Measurements from ENCODE around the gene NCOA3.
"Not testable (repeated sequence)": the region's sequence is repeated elsewhere in the genome, so short reads cannot be mapped to it uniquely, and the experiment has no call there.

NCOA3 gene

GRCh38 chr20:47482705-47483104 lies 19.0 kb upstream of the NCOA3 start:
- H3K4me1 Mint-ChIP-seq = peaks cover 50% of the 10 kb centered on the region
- no peaks in the 10 kb centered on the region for H3K36me3 Mint-ChIP-seq
- CTCF ChIA-PET = no interaction called here
- no peak for DNase-seq
- no peak overlapping the region for H3K27ac Mint-ChIP-seq
- H3K9me3 Mint-ChIP-seq = no peaks in the 10 kb centered on the region
- H3K4me3 Mint-ChIP-seq = no peak overlapping the region
- H3K27me3 Mint-ChIP-seq = no peaks in the 10 kb centered on the region

- CTCF ChIA-PET = no interaction called here
- H3K9me3 Mint-ChIP-seq = no peaks in the 10 kb centered on the region
- no peak for DNase-seq
- H3K4me3 Mint-ChIP-seq = no peak overlapping the region
- H3K36me3 Mint-ChIP-seq = peaks cover under 1% of the 10 kb centered on the region
- no peak overlapping the region for H3K27ac Mint-ChIP-seq
- H3K4me1 Mint-ChIP-seq = peaks cover 59% of the 10 kb centered on the region
- H3K27me3 Mint-ChIP-seq = no peaks in the 10 kb centered on the region
Observed at GRCh38 chr20:47484303-47484702, 17.4 kb upstream of the NCOA3 start.

GRCh38 chr20:47487175-47487917 lies 14.3 kb upstream of the NCOA3 start:
- CTCF ChIA-PET = interaction anchor here (0.7 to 2.0 kb wide), 4 partner anchors 14 to 213 kb away, joined by 3 to 9 read pairs (median 4); partner anchors contain the start of gene NCOA3
- DNase-seq = peak; percentile 67
- Mint-ChIP-seq H3K4me1 (peaks cover 71% of the 10 kb centered on the region), H3K36me3 (peaks cover 4% of the 10 kb centered on the region), H3K27me3 (no peaks in the 10 kb centered on the region), H3K27ac (peak overlapping the region; percentile 94), H3K4me3 (peak overlapping the region; percentile 31), H3K9me3 (no peaks in the 10 kb centered on the region)

GRCh38 chr20:47489448-47489872 lies 12.2 kb upstream of the NCOA3 start:
- Mint-ChIP-seq H3K27ac (peak overlapping the region; percentile 94), H3K4me3 (peak overlapping the region; percentile 38), H3K36me3 (peaks cover 4% of the 10 kb centered on the region), H3K27me3 (no peaks in the 10 kb centered on the region), H3K9me3 (no peaks in the 10 kb centered on the region), H3K4me1 (peaks cover 79% of the 10 kb centered on the region)
- DNase-seq = peak; percentile 74
- CTCF ChIA-PET = no interaction called here

- H3K27ac Mint-ChIP-seq = peak overlapping the region; percentile 33
- CTCF ChIA-PET = interaction anchor here (0.7 to 1.7 kb wide), 3 partner anchors 12 to 130 kb away, joined by 4 to 5 read pairs (median 4); no protein-coding TSS in a partner anchor
- H3K4me3 Mint-ChIP-seq = no peak overlapping the region
- no peak for DNase-seq
- H3K9me3 Mint-ChIP-seq = no peaks in the 10 kb centered on the region
- no peaks in the 10 kb centered on the region for H3K27me3 Mint-ChIP-seq
- peaks cover 4% of the 10 kb centered on the region for H3K36me3 Mint-ChIP-seq
- H3K4me1 Mint-ChIP-seq = peaks cover 69% of the 10 kb centered on the region
Observed at GRCh38 chr20:47490795-47491194, 10.9 kb upstream of the NCOA3 start.

GRCh38 chr20:47492284-47492683 lies 9.4 kb upstream of the NCOA3 start:
- DNase-seq = no peak
- no peak overlapping the region for H3K27ac Mint-ChIP-seq
- H3K36me3 Mint-ChIP-seq = peaks cover 5% of the 10 kb centered on the region
- no peak overlapping the region for H3K4me3 Mint-ChIP-seq
- no peaks in the 10 kb centered on the region for H3K27me3 Mint-ChIP-seq
- H3K9me3 Mint-ChIP-seq = peaks cover 2% of the 10 kb centered on the region
- CTCF ChIA-PET = no interaction called here
- peaks cover 58% of the 10 kb centered on the region for H3K4me1 Mint-ChIP-seq

- Mint-ChIP-seq H3K27me3 (no peaks in the 10 kb centered on the region), H3K27ac (peak overlapping the region; percentile 55), H3K4me1 (peaks cover 58% of the 10 kb centered on the region), H3K36me3 (peaks cover 5% of the 10 kb centered on the region), H3K4me3 (peak overlapping the region; percentile 1), H3K9me3 (peaks cover 2% of the 10 kb centered on the region)
- CTCF ChIA-PET = interaction anchor here (0.7 to 1.2 kb wide), 4 partner anchors 10 to 130 kb away, joined by 3 to 4 read pairs (median 3); no protein-coding TSS in a partner anchor
- DNase-seq = peak; percentile 62
Observed at GRCh38 chr20:47493175-47493962, 8.3 kb upstream of the NCOA3 start.

GRCh38 chr20:47493963-47494293 lies 7.8 kb upstream of the NCOA3 start:
- no peak for DNase-seq
- Mint-ChIP-seq H3K36me3 (peaks cover 5% of the 10 kb centered on the region), H3K27me3 (no peaks in the 10 kb centered on the region), H3K9me3 (peaks cover 2% of the 10 kb centered on the region), H3K27ac (peak overlapping the region; percentile 55), H3K4me3 (no peak overlapping the region), H3K4me1 (peaks cover 57% of the 10 kb centered on the region)
- CTCF ChIA-PET = interaction anchor here (1.1 to 1.2 kb wide), 2 partner anchors 13 to 129 kb away, joined by 3 read pairs; no protein-coding TSS in a partner anchor

GRCh38 chr20:47494606-47495005 lies 7.1 kb upstream of the NCOA3 start:
- CTCF ChIA-PET, H3K36me3 Mint-ChIP-seq, H3K4me3 Mint-ChIP-seq, DNase-seq, H3K9me3 Mint-ChIP-seq, H3K27me3 Mint-ChIP-seq, H3K27ac Mint-ChIP-seq: not testable (repeated sequence)
- peaks cover 53% of the 10 kb centered on the region for H3K4me1 Mint-ChIP-seq

GRCh38 chr20:47496118-47496517 lies 5.6 kb upstream of the NCOA3 start:
- CTCF ChIA-PET = no interaction called here

GRCh38 chr20:47498606-47499005 lies 3.1 kb upstream of the NCOA3 start:
- no peak for DNase-seq
- H3K4me3 Mint-ChIP-seq = no peak overlapping the region
- peaks cover 4% of the 10 kb centered on the region for H3K27me3 Mint-ChIP-seq
- peaks cover 2% of the 10 kb centered on the region for H3K9me3 Mint-ChIP-seq
- H3K4me1 Mint-ChIP-seq = peaks cover 44% of the 10 kb centered on the region
- CTCF ChIA-PET = interaction anchor here (1.2 kb wide), 1 partner anchor 114 kb away, joined by 3 read pairs; no protein-coding TSS in a partner anchor
- peak overlapping the region; percentile 47 for H3K27ac Mint-ChIP-seq
- H3K36me3 Mint-ChIP-seq = peaks cover 10% of the 10 kb centered on the region

More at GRCh38 chr20:47496118-47496517, 5.6 kb upstream of the NCOA3 start:
- no peaks in the 10 kb centered on the region for H3K27me3 Mint-ChIP-seq
- no peak for DNase-seq
- peaks cover 1% of the 10 kb centered on the region for H3K36me3 Mint-ChIP-seq
- no peak overlapping the region for H3K4me3 Mint-ChIP-seq
- peaks cover 54% of the 10 kb centered on the region for H3K4me1 Mint-ChIP-seq
- H3K9me3 Mint-ChIP-seq = peaks cover 2% of the 10 kb centered on the region
- no peak overlapping the region for H3K27ac Mint-ChIP-seq

GRCh38 chr20:47499053-47499452 lies 2.6 kb upstream of the NCOA3 start:
- Mint-ChIP-seq H3K4me3 (no peak overlapping the region), H3K36me3 (peaks cover 12% of the 10 kb centered on the region), H3K4me1 (peaks cover 43% of the 10 kb centered on the region), H3K27ac (no peak overlapping the region), H3K27me3 (peaks cover 4% of the 10 kb centered on the region), H3K9me3 (peaks cover 2% of the 10 kb centered on the region)
- no peak for DNase-seq
- CTCF ChIA-PET = interaction anchor here (1.2 kb wide), 1 partner anchor 115 kb away, joined by 3 read pairs; no protein-coding TSS in a partner anchor

- Mint-ChIP-seq H3K4me3 (peak overlapping the region; percentile 99), H3K27ac (peak overlapping the region; percentile 99), H3K36me3 (peaks cover 12% of the 10 kb centered on the region), H3K4me1 (peaks cover 45% of the 10 kb centered on the region)
- not testable (repeated sequence) for H3K27me3 Mint-ChIP-seq, H3K9me3 Mint-ChIP-seq, DNase-seq
- CTCF ChIA-PET = interaction anchor here (2.5 kb wide), 1 partner anchor 12 kb away, joined by 9 read pairs; no protein-coding TSS in a partner anchor
Observed at GRCh38 chr20:47500082-47500481, 1.6 kb upstream of the NCOA3 start.

GRCh38 chr20:47500554-47500953 lies 1.1 kb upstream of the NCOA3 start:
- CTCF ChIA-PET = interaction anchor here (2.5 kb wide), 1 partner anchor 13 kb away, joined by 9 read pairs; no protein-coding TSS in a partner anchor

More at GRCh38 chr20:47500554-47500953, 1.1 kb upstream of the NCOA3 start:
- H3K27me3 Mint-ChIP-seq = peaks cover 4% of the 10 kb centered on the region
- H3K36me3 Mint-ChIP-seq = peaks cover 14% of the 10 kb centered on the region
- peaks cover 47% of the 10 kb centered on the region for H3K4me1 Mint-ChIP-seq
- H3K4me3 Mint-ChIP-seq = peak overlapping the region; percentile 99
- peak overlapping the region; percentile 99 for H3K27ac Mint-ChIP-seq
- H3K9me3 Mint-ChIP-seq = peaks cover 2% of the 10 kb centered on the region
- DNase-seq = no peak
